ENCODE measurements around the gene RAPGEF4.
"Not testable (repeated sequence)": the region's sequence is repeated elsewhere in the genome, so short reads cannot be mapped to it uniquely, and the experiment has no call there.

The RAPGEF4 gene

GRCh38 chr2:172726172-172726735 is 9.4 kb upstream of the RAPGEF4 start:
- no peak for DNase-seq

- no peak for DNase-seq
Measured at GRCh38 chr2:172730411-172730810, 5.2 kb upstream of the RAPGEF4 start.

DNA sequence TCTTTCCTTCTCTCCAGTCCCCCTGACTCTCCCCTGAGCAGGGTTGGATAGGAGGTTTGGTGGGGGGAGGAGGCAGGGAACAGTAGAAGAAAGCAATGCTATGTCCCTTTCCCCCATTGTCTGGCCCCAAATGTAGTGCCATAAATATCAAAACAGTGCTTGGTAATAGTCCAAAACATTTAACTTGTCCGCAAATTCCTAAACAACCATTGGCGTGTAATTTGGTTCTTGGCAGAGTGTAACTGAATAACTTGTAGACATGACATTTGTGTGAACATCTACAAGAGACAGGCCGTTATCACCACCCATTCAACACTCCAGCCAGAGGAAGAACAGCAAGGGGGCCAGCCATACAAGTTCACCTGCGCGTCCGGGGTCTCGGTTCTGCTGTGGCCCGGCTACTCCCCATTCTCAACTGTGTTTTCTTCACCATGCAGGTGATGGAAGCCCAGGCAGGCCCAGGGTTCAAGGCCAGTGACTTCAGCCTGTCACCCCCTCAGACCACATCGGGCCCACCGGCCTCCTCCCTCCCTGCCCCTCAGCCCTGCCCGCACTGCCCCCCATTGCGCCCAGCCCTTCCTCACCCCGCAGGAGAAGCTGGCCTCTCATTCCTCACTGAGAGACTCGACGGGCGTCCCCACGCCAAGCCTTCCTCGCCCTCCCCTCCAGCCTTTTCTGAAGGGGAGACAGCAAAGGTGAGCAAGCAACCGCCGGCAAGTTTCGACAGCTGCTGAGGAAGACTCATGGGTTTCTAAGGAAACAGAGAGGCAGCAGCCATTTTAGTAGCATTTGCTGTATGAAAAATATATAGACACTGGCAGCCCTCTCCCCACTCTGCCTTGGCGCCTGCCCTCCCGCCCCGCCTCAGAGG is 699 bp upstream of the RAPGEF4 start:
- DNase-seq, result peak; percentile 41

DNA sequence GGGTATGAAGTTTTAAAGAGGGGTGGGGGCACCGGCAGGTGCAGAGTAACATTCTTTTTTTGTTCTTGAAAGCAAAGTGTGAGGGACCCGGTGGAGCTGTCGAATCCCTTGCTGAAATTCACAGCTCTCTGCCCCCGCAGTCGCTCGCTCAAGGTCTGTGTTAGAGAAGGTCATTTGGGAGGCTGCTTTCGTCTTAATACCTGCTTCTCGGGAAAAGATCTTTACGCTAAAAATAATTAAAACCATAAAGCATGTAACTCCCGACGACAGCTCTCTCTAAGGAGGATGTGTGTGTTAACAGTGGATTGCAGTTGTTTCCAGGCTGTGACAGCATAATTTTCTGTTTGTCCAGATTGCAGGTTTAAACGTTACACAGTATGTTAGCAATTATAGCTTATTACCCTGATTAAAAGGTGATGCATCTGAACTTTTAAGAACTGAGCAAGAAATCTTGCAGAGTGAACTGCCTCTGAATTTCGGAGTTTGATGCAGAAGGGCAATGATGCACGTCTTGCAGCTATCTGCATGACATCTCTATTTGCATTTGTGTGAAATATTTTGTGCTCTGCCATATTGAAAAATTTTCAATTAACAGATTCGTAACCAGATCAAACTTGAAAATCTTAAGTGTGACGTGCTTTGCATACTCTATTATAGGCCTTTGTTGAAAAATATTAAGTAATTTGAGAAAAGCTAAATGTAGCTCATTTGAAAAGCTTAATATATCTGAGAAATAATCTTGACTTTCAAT is 954 bp downstream of the RAPGEF4 start:
- peak; percentile 62 for DNase-seq

DNA sequence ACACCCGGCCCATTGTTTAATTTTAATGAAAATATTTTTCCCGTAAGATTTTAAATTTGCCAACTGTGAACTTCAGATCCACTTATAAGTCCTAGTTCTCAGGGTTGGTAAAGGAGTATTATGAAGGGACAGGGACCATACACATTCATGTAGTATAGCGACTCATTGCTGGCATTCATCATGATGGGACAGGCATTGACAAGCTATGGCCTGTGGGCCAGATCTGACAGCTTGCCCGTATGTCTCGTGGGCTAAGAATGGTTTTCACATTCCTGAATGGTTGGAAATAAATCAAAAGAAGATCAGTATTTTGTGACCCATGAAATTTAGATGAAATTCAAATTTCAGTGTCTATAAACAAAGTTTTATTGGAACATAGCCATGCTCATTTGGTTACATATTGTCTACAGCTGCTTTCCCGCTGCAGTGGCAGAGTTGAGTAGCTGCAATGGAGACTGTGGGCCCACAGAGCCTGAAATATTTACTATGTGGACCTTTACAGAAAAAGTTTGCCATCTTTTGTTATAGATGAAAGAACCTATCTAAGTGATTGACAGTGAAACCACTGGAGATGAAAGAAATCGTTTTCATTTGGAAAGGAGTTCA is 4.1 kb downstream of the RAPGEF4 start:
- no peak for DNase-seq

DNA sequence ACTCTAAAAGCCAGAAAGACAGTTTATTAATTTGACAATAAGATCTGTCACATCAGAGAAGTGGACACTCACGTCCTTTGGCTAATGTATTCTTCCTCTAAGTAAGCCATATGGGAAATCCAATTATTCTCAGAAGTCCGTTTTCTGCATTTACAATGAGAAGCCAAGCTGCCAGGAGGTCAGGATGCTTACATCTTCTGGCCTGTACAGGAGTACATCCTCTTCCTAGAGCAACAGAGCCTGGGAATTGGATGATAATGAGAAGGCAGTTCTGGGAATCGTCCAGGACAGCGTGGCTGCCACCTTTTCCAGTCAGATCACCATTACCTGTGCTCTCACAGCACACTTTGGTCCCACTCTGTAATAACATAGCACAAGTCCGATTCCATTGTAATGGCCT is 5.2 kb downstream of the RAPGEF4 start:
- DNase-seq, result peak; percentile 16

GRCh38 chr2:172742931-172743540 is 7.4 kb downstream of the RAPGEF4 start:
- no peak for DNase-seq

DNA sequence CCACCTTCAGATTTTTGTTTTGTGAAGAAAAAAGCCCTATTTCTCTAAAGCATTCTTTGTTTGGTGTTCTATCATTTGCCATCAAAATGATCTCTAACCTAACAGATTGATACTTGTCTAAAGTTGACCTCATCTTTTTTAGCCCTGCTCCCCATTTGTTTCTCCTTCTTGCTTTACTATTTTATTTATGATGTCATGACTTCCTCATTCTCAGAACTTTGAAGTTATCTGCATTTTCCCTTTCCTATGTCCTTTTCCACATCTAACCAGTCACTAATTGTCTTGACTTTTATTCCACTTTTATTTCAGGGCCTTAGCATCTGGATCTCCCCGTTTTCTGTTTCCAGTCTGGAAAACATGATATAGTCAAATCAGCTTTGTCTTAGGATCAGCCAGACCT is 8.3 kb downstream of the RAPGEF4 start:
- DNase-seq, result no peak

GRCh38 chr2:172745636-172746035 is 10.0 kb downstream of the RAPGEF4 start:
- no peak for DNase-seq

DNA sequence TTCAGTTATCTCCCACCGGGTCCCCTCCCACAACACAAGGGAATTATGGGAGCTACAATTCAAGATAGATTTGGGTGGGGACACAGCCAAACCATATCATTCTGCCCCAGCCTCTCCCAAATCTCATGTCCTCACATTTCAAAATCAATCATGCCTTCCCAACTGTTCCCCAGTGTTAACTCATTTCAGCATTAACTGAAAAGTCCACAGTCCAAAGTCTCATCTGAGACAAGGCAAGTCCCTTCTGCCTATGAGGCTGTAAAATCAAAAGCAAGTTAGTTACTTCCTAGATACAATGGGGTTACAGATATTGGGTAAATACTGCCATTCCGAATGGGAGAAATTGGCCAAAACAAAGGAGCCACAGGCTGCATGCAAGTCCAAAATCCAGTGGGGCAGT is 12.9 kb downstream of the RAPGEF4 start:
- not testable (repeated sequence) for DNase-seq

GRCh38 chr2:172749388-172749787 is 13.7 kb downstream of the RAPGEF4 start:
- DNase-seq, result no peak

GRCh38 chr2:172751564-172751963 is 15.9 kb downstream of the RAPGEF4 start:
- no peak for DNase-seq

GRCh38 chr2:172753610-172754009 is 18.0 kb downstream of the RAPGEF4 start:
- DNase-seq, result no peak

DNA sequence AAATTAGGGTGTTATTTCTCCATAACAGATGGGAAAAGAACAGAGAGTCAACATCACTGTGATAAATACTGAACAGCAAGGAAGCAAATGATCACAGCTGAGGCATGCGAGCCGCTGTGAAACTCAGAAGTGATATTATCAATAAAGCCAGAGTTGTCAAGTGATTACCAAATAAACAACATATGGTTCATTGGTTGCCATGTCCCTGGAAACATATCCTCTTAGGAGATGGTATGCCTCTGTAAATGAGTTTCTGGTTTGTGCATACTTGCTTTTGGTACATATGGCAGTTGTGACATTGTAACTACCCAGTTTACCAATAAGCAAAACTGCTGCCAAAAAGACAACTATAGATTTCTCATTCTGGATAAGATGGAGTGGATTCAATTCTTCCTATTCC is 23.8 kb downstream of the RAPGEF4 start:
- no peak for DNase-seq

DNA sequence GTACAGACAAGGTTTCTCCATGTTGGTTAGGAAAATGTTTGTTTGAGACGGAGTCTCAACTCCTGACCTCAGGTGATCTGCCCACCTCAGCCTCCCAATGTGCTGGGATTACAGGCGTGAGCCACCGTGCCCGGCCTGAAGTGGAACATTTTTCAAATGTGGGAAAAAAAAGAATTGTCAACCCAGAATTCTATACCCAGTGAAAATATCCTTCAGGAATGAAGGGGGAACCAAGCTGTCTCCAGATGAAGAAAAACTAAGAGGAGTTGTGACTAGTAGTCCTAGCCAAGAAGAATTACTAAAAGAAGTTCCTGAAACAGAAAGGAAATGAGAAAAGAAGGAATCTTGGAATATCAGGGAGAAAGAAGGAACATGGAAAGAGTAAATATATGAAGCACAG is 25.7 kb downstream of the RAPGEF4 start:
- DNase-seq, result no peak

DNA sequence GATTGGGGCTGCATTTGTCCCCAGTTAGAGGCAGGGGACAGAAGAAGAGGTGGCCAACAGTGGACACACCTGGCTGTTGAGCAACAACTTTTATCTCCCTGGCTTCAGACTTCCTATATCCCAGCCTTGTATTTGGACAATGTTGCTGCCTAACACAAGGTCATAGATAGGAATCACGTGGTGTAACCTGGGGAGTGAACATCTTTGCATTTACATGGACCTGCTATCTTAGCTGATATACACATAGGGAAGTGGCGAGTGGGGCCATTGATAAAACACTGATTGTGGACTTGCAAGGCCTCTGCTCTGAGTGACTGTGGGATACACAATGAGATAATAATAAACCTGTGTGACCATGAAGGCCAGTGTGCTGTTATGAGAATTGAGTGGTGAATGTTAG is 26.9 kb downstream of the RAPGEF4 start:
- DNase-seq, result no peak

DNA sequence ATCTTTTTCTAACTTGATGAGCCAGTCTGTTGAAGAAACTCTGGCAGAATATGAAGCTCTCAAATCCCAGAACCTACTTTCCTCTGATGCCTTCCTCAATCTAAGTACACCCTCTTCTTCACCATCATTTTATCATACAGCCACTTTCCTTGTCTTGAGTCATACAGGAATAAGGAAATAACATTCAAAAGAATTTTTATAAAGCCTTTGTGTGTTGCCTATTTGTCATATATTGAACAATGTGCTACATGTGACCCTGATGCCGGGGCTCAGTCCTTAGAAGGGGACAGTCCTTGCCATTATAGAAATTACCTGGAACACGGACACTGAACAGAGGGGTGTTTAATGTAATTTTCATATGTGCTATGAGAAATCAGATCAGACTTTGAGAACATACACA is 27.4 kb downstream of the RAPGEF4 start:
- DNase-seq, result no peak

DNA sequence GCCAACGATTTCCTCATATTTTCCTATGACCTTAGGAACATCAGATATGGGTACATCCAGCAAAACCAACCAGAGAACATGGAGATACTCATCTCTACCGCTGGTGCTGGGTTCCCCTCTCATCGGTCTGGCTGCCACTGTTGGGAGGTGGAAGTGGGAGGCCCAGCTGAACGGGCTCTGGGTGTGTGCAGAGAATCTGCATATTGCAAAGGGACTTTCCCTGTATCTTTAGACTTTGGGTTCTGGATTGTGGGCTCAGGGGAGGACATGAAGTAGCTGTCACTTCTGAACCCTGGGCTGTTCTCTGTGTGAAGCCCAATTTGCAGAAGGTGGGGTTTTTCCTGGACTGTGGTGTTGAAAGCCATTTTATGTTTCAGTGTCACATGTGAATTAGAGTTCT is 30.0 kb downstream of the RAPGEF4 start:
- no peak for DNase-seq

- no peak for DNase-seq
Measured at GRCh38 chr2:172768401-172768800, 32.8 kb downstream of the RAPGEF4 start.

- DNase-seq, result no peak
Measured at GRCh38 chr2:172769879-172770278, 34.2 kb downstream of the RAPGEF4 start.

DNA sequence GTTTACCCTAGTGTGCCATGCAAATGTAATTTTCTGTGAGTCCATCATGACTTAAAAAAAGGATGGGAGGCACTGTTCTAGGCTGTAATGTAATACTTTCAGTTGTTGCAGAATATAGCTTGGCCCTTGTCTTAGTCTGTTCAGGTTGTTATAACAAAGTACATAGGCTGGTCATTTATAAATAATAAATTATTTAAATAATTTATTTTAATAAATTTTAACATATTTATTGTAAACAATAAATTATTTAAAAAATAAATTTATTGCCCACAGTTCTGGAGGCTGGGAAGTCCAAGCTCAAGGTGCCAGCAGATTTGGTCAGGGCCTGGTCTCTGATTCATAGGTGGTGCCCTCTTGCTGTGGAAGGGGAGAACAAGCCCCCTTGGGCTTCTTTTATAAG is 35.2 kb downstream of the RAPGEF4 start:
- DNase-seq, result no peak

GRCh38 chr2:172772633-172773032 is 37.0 kb downstream of the RAPGEF4 start:
- no peak for DNase-seq

DNA sequence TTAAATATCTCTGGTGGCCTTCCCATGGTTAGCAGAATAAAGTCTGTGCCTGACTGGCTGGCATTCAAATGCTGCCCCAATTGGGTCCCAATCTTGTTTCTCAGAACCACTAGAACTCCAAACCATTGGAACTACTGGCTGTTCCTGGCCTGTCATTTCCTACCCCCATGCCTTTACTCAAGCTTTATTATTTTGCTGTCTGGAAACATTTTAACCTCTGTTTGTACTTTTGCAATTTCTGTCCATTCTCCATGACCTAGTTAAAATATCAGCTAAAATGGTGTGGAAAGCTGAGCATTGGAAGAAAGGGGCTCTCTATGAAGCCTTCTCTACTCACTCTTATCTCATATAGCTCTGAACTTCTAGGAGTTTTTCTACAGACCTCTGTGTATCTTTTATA is 38.7 kb downstream of the RAPGEF4 start:
- no peak for DNase-seq

Data from retina (tissue), 1 donor.